ENCODE data around the gene ELF1.

DNA sequence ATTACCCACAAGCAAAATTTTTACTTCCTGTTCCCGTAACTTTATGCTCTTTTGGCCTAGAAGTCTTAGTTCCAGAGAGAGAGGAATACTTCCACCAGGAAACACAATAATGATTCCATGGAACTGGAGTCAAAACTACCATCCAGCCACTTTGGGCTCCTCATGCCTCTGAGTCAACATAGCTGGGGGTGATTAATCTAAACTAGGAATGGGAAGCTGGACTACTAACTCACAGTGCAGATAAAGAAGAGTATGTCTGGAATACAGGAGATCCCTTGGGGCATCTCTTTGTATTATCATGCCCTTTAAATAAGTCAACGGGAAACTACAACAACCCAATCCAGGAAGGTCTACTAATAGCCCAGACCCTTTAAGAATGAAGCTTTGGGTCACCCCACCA is 8.9 kb upstream of the ELF1 start:
- TF ChIP-seq CTCF (IDR thresholded peaks at IDR 0.05; ENCODE audit: extremely low read depth in 1 of 2, insufficient read depth in 1 of 2, low read depth in 1 of 2, low read length in 2 of 2) (no peak), POLR2A (IDR thresholded peaks at IDR 0.05; ENCODE audit: low read depth, low read length) (no peak), JUN (IDR thresholded peaks at IDR 0.05; ENCODE audit: borderline replicate concordance, insufficient read depth, insufficient read length, low read depth) (no peak)
